ENCODE results near the gene COMT. TPM values are rescaled to one million over a fixed set of nuclear protein-coding genes. Genes with fewer than 3 reads are reported as not detected.
A peak's percentile ranks its signal among the peaks of the same experiment; 100 is the strongest.

Gene COMT
- total RNA-seq, 1 donor from 2014 or later, result 221 TPM

- H3K36me3 ChIP-seq (ENCODE audit: control insufficient read depth, insufficient read depth, low read length), result peaks cover 6% of the 10 kb centered on the region
- H3K27me3 ChIP-seq (ENCODE audit: control insufficient read depth, insufficient read depth, low read length), result no peaks in the 10 kb centered on the region
- no peak overlapping the region for H3K4me3 ChIP-seq (ENCODE audit: low read depth, low read length)
- TF ChIP-seq, protein P1, sequence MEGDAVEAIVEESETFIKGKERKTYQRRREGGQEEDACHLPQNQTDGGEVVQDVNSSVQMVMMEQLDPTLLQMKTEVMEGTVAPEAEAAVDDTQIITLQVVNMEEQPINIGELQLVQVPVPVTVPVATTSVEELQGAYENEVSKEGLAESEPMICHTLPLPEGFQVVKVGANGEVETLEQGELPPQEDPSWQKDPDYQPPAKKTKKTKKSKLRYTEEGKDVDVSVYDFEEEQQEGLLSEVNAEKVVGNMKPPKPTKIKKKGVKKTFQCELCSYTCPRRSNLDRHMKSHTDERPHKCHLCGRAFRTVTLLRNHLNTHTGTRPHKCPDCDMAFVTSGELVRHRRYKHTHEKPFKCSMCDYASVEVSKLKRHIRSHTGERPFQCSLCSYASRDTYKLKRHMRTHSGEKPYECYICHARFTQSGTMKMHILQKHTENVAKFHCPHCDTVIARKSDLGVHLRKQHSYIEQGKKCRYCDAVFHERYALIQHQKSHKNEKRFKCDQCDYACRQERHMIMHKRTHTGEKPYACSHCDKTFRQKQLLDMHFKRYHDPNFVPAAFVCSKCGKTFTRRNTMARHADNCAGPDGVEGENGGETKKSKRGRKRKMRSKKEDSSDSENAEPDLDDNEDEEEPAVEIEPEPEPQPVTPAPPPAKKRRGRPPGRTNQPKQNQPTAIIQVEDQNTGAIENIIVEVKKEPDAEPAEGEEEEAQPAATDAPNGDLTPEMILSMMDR (IDR thresholded peaks at IDR 0.05; ENCODE audit: insufficient read depth, low read length, severe bottlenecking), result peak; percentile 13
- no peak for FAIRE-seq
- no peak for DNase-seq (ENCODE audit: low read depth)
Observed at GRCh38 chr22:19896665-19897355, 44.8 kb upstream of the COMT start.

DNA sequence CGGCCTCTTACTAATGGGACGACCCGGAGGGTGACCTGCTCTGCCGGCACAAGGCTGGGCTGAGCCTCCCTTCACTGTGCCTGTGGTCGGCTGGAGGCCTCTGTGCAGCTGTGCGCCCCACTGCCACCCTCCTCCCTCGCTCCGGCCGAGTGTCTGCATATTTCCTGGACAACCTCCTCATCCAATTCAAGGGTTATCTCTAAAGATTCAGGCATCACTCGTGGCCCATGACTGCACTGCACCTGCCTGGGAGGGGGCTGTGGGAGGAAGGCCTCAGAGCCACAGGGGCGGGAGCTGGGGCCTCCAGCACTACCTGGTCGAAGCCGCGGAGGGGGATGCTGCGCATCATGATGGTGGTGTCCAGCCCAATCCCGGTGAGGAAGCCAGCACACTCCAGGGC, 43.8 kb upstream of the COMT start:
- TF ChIP-seq, protein P1 (IDR thresholded peaks at IDR 0.05; ENCODE audit: insufficient read depth, low read length, severe bottlenecking), result no peak
- Histone ChIP-seq H3K4me3 (ENCODE audit: low read depth, low read length) (no peak overlapping the region), H3K27me3 (ENCODE audit: control insufficient read depth, insufficient read depth, low read length) (no peaks in the 10 kb centered on the region), H3K36me3 (ENCODE audit: control insufficient read depth, insufficient read depth, low read length) (peaks cover 6% of the 10 kb centered on the region)
- DNase-seq (ENCODE audit: low read depth) (no peak), FAIRE-seq (no peak)

- no peak overlapping the region for H3K4me3 ChIP-seq (ENCODE audit: low read depth, low read length)
- peaks cover 6% of the 10 kb centered on the region for H3K36me3 ChIP-seq (ENCODE audit: control insufficient read depth, insufficient read depth, low read length)
- no peak for FAIRE-seq
- TF ChIP-seq, protein P1 (IDR thresholded peaks at IDR 0.05; ENCODE audit: insufficient read depth, low read length, severe bottlenecking), result no peak
- H3K27me3 ChIP-seq (ENCODE audit: control insufficient read depth, insufficient read depth, low read length), result no peaks in the 10 kb centered on the region
- DNase-seq (ENCODE audit: low read depth), result no peak
Observed at GRCh38 chr22:19898145-19898544, 43.4 kb upstream of the COMT start.

DNA sequence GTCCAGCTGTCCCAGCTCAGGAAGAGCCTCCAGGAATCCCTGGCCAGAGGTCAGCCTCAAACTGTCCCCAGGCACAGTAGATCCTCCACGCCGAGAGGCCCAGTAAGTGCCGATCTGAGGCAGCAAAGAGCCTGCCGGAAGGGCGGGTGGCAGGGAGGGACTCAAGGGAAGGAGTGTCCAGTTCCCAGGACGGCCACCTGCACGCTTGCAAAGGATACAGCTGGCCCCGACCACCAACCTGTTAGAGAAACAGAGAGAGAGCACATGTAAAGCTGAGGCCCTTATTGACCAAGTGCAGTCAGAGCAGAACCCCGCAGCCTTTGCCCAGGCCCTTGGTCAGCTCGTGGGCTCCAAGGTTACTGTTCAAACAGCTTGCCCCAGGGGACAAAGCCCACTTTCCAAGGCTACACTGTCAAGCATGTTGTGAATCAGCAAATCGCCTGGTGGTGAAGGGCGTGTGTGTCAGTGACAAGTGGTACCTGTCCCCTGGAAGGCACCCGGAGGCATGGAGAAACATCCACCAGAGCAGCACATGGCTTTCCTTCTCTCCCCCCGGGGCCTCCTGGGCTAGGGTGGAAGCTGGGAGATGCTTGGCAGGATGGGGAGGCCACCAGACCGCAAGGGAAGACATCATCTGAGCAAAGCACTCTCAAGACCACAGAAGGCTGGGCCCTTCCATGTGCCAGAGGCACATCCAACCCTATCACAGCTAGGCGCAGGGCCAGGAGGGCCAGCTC, 42.6 kb upstream of the COMT start:
- Histone ChIP-seq H3K27me3 (ENCODE audit: control insufficient read depth, insufficient read depth, low read length) (no peaks in the 10 kb centered on the region), H3K4me3 (ENCODE audit: low read depth, low read length) (no peak overlapping the region), H3K36me3 (ENCODE audit: control insufficient read depth, insufficient read depth, low read length) (peaks cover 6% of the 10 kb centered on the region)
- TF ChIP-seq, protein P1 (IDR thresholded peaks at IDR 0.05; ENCODE audit: insufficient read depth, low read length, severe bottlenecking), result no peak
- FAIRE-seq (no peak), DNase-seq (ENCODE audit: low read depth) (no peak)

DNA sequence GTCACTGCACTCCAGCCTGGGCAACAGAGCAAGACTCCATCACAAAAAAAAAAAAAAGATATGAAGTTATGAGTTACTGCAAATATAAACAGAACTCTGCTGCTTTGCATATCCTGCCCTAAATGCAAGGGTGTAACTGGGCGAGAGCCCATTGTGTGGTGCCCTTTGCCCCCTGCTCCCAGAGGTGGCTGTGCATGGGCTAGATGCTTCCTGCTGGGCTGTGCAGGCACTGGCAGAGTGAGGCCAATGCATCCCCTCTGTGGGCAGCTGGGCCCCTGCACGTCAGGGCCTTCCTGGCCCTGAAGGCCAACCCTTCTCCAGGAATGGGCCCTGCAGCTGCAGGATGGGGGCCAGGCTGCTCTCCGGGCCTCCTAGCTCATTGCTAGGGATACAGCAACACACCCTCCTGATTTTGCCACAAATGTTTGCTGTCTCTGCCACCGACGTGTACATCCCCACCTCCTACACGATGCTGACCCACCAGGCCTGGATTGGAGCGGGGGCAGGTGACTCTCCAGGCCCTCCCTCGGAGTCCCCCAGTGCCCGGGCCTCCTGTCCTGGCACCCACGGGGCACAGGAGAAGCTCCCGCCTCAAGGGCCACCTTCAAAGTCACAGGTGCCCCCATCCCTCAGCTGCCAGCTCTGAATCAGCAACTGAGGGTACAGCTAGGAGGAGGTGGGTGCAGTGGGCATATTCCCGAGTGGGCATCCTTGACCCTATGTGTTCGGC, 40.7 kb upstream of the COMT start:
- Histone ChIP-seq H3K27me3 (ENCODE audit: control insufficient read depth, insufficient read depth, low read length) (no peaks in the 10 kb centered on the region), H3K36me3 (ENCODE audit: control insufficient read depth, insufficient read depth, low read length) (peaks cover 2% of the 10 kb centered on the region), H3K4me3 (ENCODE audit: low read depth, low read length) (no peak overlapping the region)
- DNase-seq (ENCODE audit: low read depth) (no peak), FAIRE-seq (no peak)
- TF ChIP-seq, protein P1 (IDR thresholded peaks at IDR 0.05; ENCODE audit: insufficient read depth, low read length, severe bottlenecking), result no peak
